HG03064 (cell line): ENCODE results near the gene COL4A1.

Experiments
- ATAC-seq: cut with Tn5 transposase; IDR thresholded peaks from one replicate; pipeline ENCODE4 v1.9.1; 2021; ENCODE audit warnings: low read depth; ENCODE audit not compliant: unreplicated experiment

COL4A1 gene

DNA sequence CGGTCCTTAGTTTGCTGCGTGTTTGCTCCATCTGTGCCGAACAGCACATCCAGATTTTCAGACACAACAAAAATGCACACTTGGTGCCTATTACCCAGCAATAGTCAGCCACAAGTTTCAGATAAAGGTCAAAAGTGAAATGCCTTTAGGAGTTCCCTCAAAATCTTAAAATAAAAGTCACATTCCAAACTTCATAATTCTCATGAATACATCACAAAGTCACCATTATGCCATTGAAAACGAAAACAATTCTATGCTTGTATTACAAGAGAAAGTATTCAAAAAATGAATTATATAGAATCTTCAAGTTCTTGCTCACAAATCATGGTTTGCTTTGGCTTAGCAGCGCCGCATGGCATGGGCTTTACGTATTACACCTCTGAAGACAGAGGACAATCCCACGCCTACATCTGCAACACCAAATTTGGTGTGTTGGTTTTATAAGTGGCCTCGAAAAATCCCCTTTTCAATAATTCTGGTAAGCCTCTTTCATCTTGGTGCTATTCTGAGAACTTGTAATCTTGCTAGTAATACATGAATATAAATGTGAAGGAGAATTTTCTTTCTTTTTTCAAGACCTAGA is 26.6 kb downstream of the COL4A1 start:
- no peak for ATAC-seq

DNA sequence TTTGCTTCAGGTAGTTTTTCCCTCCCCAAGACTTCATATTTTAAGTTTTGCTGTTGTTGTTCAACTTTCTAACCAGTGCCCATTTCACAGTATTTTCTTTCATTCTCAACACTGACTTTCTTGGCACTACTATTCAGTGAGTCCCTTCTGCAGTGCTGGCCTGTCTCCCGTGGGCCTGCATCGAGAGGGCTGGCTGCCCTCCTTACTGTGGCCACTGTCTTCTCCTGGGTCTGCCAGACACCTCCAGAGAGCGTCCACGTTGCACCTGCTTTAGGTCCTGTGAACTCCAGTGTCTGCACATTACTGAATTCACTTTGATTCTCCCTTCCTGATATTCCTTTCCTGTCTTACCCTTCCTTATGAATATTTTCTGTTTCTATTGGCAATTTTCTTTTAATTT is 27.3 kb downstream of the COL4A1 start:
- ATAC-seq, result no peak

DNA sequence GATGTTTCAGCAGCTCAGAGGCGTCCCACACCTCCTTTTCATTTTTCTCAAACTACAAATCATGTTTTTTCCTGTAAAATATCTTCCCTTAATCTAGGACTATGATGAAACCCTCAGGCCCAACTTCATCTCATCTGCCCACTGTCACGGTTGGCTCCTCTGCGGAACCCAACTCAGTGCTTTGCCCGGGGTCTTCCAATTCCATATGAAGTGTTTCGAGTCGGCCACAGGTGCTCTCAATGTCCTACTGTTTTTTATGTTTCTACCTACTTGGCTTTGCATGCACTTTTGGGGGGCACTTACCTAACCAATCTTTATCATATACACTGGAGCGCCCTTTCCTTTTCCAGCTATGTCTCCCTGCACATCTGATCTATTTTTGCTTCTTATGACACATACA is 28.1 kb downstream of the COL4A1 start:
- no peak for ATAC-seq

DNA sequence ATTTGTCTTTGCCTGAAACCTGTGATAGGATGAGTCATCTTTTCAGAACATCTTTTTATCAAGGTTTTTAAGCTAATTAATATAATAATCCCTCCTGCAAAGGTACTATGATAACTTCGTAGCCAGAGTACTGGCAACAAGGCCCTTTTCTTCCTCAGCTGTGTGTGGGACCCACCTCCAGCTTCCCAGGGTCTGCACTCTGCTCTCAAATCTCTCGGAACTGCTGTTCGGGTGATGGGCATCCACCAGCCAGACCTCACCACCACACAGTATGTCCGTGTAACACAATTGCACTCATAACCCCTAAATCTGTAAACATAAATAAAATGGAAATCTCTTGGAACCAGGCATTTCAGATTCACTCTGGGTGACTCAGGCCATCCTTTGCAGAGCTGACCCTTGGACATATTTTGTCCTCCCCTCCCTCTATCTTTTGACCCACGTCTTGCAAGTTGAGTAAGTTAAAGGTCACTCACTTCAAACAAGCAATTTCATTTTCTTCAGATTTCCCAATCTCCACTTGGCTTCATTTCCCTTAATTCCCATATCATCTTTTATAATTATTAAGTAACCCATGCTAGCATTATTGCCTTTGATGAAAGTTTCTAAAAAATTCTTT is 29.5 kb downstream of the COL4A1 start:
- no peak for ATAC-seq

DNA sequence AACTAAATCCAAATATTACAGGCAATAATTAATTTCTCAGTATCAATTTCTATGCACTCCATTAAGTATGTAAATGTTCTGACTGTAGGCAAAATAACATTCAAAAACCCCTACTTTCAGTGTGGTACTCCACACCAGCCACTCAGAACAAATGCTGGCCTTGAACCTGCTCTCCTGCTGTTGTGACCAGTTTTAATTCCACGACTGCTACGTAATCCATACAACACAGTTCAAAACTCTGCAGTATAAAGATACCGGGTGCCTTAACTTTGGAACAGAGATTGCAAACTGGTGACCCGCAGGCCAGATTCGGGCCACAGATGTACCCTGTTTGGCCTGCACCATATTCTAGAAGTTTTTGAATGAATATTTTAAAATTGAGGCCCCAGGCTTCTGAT is 30.4 kb downstream of the COL4A1 start:
- no peak for ATAC-seq

DNA sequence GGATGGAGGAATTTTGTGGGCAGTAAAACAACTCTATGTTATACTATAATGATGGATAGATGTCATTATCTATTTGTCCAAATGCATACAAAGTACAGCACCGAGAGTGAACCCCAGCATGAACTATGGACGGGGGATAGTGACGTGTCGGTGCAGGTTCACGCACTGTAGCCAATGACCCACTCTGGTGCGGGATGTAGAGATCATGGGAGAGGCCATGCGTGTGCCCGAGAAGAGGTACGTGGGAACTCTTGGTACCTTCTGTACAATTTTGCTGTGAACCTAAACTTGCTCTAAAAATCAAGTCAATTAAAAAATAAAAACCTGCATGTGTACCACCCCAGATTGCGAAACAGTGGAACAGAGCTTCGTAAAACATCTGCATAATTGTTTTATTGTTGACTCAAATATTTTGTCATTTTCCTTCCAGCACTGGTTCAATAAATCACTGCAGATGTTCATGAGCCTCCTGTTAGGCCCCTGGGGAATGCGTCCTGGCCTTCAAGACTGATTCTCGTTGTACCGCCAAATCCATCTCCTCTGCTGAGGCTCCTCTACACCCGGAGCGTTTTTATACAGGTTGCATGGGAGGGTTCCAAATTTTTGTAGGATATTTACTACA is 30.9 kb downstream of the COL4A1 start:
- no peak for ATAC-seq

DNA sequence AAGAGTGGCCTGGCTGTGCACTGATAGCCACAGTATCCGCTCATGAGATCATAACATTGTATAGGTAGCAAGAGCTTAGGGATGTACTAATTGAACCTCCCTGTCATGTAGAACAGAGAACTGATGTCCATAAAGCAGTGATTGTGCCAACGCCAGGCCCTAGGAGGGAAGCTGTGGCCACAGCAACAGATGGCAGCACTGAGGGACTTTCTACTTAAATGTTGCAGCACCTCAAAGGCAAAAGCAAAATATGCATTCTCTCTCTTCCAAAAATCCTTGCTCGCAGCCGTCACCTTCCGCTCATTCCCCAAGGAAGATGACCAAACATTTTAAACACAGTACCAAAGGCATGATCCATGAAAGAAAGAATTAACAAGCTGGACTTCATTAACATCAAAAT is 32.3 kb downstream of the COL4A1 start:
- no peak for ATAC-seq

DNA sequence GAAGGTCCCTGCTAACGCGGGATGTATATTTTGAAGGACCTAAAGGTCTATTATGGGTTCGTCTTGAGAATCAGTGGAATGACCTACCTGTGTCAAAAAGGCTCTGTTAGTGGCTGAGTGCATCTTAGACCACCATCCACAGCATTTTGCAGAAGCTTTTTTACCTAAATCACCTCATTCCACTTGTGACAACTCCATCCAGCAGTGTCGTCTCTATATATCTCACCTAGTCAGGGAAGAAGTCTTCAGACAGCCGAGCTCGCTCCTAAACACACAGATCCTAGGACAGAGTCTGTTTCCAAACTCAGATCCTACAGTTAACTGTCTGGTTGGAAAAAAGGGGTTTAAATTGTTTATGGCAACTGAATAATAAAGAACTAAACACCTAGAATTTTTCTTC is 33.7 kb downstream of the COL4A1 start:
- no peak for ATAC-seq

DNA sequence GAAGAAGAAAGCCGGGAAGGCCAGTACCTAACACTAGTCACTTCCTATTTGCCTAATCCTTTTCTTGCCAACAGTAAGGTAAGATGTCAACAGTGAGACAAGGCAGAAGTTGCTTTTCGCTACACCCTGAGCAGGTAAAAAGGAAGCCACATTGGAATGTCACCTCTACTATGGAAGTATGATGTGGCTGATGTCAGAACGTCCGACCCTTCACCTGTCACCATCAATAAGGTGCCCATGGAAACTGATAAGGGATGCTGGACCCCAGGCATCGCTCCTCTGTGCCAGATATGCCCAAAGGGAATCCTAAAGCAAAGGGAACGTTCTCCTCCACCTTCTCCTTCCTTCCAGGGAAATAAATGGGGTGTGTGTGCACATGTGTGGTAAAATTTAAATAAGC is 34.3 kb downstream of the COL4A1 start:
- no peak for ATAC-seq

DNA sequence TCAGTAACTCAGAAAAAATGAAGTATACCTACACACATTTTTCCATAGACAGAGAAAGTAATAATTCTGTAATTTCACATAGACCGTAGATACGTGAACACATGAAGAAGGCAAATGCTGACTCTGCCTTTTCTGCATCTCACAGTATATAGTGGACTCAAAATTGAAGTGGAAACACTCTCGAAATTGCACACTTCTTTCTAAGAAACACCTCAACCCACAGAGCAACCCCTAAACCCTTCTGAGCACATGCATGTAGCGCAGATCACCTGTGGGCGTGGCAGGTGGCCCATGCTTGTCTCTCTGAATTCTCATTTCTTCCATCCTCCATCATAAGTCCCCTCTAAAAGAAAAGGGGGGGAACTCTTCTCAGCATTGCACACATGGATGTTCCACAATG is 34.7 kb downstream of the COL4A1 start:
- no peak for ATAC-seq

DNA sequence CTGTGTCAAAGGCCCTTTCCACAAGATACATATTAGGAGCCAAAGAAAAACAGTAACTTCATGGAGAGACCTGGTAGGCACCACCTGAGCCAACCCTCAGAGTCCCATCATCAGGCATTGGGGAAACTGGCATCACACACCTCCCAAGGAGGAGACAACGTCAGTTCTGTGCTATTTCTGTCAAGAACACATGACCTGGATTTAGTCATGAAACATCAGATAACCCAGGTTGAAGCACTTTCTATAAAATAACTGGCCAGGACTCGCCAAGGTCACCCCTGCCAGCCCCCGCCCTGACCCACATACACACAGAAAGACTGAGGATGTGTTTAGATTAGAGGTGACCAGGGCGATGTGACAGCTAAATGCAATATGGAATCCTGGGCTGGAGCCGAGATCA is 35.6 kb downstream of the COL4A1 start:
- no peak for ATAC-seq

DNA sequence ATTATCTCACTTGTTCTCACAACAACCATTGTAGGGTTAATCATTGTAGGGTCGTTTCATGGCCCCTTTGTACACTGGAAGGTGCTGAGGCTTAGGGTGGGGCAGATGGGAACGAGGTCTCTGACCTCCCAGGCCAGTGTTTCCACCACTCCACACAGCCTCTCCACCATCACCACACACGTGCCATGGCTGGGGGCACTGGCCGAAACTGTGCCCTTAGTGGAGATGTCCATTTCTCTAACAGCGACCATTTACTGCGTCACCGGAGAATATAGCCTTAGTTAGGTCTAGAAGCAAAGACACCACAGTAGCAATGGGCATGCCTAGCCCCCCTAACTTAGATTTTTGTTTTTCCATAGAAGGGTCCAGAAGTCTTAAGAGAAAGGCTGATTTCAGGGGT is 36.5 kb downstream of the COL4A1 start:
- no peak for ATAC-seq

DNA sequence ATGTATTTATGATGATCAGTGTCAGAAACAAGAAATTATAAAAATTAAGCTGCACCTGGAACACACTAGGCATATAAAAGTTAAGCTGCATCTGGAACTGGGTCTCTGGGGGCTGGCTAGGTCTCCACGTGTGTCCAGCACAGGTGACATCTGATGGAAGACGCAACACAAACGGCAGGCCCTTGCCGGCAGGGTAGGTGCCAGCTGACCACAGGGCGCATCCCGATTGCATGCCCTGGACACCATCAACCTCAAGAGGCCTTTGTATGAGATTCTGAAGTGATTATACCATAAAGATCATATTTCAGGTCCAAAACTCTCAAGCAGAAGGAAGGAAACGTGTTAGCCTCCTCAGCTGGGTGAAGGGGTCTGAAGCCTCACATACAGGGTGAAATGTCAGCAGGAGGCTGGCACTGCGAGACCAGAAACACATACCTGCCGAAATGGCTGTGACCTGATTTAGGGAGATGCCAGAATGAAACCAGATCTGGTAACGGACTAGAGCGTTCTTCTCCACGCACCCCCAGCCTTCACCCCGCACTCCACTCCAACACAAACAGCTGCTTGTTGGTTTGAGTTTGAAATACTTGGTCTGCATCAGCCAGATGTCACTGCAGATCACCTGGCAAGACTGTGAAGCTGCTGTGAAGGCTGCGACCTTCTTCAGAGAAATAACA is 37.3 kb downstream of the COL4A1 start:
- ATAC-seq, result no peak

DNA sequence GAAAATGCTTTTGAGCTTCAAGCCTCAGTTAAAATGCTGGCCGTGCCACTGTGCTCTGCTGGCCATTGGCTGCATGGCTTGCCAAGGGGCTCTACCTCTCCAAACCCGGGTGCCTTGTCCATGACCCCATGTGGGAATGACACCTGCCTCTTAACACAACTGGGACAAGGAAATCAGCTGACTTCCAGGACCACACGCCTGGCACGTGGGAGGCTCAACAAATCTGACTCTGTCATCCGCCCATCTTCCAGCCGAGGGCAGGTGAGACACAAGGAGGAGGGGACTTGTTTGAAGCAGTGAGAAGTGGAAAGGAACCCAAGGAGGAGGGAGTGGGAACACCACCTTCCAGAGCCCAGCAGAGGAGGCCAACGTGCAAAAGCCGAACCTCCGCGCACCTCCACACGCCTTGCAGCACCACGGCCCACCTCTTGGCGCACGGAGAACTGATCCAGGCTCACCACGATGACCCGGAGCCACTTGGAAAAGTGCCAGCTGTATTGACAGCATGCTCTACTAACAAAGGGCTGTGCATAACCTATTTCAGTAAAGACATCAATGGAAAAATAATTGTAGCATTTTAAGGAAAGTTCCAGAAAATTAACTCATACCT is 38.3 kb downstream of the COL4A1 start:
- ATAC-seq, result no peak

DNA sequence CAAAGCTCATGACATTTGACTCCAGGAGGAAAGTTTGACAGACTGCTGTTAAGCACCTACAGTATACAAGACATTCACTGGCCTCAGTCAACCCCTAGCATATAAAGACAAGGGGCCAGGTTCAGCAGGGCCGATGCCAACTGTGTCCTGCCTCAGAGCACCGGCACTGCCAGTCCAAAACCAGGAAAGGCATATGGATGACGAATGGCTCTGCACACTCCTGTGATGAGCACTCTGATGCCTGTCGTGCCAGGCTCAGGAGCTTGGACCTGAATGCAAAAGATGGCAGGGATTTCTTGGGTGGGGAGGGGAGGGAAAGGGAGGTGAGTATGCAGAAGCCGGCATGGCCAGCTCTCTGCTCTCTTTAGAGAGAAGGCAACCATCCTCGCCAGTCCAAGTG is 38.9 kb downstream of the COL4A1 start:
- no peak for ATAC-seq

DNA sequence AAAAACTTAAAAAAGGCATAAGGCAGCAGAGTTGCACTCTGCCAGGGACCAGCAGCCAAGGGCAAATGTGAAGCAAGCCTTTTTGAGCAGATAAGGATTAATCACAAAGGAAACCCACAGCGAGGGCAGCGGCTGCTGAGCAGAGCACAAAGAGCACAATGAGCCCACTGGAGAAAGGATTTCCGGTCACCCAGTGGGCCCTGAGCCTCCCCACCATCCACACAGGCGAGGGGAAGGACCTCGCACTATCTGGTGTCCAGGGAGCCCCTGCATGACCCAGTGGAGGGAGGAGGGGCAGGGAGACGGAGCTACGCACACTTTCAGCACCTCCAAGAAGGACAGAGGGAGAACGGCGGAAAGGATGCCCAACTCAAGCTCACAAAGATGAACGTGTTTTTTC is 40.0 kb downstream of the COL4A1 start:
- ATAC-seq, result no peak

DNA sequence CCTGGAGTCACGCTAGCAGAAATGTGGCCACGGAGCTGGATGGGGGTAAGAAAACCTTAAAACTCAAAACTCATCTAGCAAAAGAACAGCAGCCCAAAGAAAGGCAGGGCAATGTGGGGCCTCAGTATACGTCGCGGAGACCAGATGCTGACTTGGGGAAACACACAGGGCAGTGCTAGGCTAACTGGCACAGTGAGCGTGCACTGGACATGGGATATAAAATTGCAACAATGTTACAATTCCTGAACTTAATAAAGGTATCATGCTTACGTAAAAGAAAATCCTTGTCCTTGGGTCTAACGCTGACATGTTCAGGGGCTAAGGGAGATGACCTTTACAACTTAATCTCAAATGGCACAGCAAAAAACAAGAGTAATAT is 40.5 kb downstream of the COL4A1 start:
- ATAC-seq, result no peak

DNA sequence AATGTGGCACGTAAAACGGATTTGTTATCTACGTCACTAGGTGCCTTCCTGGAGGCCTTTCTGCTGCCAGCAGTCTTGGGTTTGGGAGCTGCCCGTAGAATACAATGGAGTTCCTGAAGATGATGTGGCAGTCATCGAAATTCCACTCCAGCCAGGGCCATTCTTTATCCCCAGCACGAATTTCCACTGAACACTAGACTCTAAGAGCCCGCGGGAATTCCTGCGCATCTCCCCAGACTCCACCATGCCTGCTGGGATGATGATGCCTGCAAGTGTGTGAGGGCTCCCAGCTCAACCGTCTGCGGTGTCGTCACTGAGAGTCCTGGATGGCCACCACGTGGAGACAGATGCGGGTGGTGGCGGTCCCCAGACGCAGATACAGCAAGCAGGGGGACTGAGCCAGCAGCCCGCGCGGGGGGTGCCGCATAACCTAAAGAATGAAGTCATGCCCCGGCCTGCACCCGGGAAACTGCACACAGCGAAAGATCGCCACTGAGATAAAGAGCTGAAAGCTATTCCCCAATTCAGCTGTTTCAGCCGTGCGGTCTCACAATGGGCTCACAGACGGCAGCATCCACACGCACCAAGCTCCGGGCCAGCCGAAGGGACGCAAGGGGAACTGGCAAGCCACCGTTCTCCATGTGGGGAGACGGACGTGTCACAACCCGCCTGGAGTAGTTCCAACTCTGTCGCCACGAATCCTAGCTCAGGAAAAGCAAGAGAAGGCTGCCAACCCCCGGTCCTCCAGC is 41.1 kb downstream of the COL4A1 start:
- no peak for ATAC-seq

DNA sequence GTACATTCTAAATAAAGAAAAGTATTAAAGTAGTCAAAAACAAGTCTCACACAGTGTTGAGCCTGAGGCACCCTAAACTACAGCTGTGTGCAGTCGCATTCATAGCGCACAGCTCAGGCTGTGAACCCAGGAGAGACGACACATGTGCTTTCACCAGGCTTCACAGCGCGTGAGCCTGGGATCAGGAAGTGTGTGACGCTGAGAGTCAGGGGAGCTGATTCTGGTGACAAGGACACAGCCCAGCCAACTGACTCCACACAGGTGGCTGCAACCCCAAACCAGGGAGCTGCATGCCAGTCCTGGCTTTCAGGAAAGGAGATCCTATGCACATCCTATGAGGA is 41.6 kb downstream of the COL4A1 start:
- no peak for ATAC-seq

DNA sequence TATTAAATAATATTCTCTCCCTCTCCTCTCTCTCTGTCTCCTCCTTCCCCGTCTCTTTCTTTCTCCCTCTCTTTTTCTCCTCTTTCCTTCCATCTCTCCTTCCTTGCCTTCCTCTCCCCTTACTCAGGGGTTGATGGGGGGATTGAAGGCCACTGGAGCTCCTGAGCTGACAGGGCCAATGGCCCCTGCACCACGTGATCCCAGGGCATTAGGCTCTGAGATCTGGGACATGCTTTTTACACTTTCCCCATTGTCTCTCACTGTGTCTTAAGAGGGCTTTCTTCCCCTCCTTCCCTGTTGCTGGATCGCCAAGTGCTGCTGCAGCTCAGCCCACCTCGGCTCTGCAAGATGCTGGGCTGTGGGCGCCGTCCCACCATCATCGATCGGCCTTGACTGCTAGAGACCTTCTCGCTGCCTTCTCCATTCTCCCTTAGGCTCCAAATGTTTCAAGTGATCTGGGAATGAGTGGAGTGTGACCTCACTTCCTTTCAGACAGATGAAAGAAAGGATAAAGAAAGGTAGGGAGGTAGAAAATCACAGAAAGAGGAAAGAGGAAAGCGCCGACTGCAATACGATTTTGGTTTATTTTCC is 42.2 kb downstream of the COL4A1 start:
- ATAC-seq, result no peak

DNA sequence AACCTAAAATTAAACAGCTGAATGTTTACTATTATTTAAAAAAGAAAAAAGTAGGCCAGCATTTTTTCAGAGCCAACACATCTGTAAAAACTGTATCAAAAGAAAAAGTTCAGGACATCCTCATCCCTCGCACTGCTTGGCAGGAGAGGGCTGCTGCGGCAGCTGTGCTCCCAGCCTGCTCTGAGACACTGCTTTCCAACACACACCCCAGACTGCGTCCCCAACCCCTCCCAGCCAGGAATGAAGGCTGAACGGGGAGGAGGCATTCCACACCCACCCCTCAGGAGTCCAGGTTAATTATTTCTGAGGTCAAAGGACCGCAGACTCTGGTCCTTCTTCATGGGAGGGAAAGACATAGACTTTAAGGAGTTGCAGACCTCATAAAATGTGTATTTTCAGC is 43.1 kb downstream of the COL4A1 start:
- no peak for ATAC-seq
